NCI-H187 treated with DMSO at 0.1 percent for 48 hours (cell line): ENCODE results near the gene MEAF6.

Experiments
- DNase-seq: peaks from one replicate; lab custom pipeline; 2025; lab: John Stamatoyannopoulos, UW

The MEAF6 gene

DNA sequence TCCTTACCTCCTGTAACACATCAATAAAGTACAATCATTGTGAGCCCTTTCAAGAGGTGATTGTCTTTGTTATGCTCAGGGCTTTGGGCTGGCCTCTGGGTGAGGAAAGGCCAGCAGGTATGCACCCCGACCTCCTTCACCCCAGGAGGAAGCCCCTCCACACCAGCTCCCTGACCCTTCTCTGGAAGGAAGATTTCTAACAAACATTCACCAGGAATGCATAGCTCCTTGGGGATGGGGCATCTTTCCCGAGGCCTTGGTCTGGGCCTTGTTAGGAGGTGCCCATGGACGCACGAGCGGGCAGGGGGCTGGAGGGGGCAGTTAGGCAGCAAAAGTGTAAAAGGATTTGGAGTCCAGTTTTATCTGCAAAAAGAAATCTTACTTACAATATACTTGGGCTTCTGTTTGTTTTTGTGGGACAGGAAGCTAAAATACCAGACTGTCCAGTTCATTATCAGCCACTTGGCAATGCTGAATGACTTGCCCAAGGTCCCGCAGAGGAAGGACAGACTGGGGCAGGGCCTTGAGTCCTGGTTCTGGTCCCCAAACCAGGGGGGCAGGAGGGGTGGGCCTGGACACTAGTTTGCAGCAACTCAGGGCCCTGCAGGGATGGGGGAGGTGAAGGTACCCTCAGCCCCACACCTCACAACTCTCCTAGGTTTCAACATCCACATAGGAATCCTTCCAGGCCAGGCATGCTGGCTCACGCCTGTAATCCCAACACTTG lies 30.1 kb downstream of the MEAF6 start:
- no peak for DNase-seq

GRCh38 chr1:37483785-37484184 lies 30.8 kb downstream of the MEAF6 start:
- DNase-seq: no peak

GRCh38 chr1:37482796-37483744 lies 31.5 kb downstream of the MEAF6 start:
- DNase-seq: no peak

DNA sequence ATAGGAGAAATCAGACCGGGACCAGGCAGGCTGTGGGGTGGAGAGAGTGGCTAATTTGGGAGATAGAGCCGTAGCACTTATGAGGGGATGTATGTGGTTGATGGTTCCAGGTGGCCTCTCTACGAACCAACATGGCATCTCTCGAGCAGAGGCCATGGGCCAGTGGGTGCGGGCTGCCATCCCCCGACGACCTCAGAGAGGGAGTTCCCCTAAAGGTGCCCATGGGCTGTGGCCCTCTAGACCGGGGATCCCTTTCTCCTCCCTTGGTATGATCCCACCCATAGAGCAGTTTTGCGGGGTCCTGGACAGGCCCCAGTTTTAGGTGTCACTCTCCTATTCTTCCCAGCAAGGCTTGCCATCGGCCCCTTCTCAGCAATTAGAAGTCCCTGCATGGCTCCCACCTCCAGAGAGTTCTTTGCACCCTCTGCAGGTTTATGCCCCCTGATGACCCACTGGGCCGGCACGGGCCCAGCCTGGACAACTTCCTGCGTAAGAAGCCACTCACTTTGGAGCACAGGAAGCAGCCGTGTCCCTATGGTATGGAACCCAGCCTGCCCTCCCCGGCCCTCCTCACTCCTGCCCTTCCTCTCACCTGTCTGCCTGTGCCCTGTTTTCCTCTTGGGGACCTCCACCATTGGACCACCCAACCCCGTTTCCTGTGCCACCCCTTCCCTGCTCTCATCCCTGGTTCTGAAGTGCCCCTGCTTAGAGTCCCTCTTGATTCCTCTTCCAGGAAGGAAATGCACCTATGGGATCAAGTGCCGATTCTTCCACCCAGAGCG lies 32.4 kb downstream of the MEAF6 start:
- DNase-seq: no peak

- DNase-seq: no peak
Observed at GRCh38 chr1:37481289-37482003, 33.1 kb downstream of the MEAF6 start.

- DNase-seq: no peak
Observed at GRCh38 chr1:37480581-37481288, 33.8 kb downstream of the MEAF6 start.

- DNase-seq: no peak
Observed at GRCh38 chr1:37480125-37480466, 34.5 kb downstream of the MEAF6 start.

DNA sequence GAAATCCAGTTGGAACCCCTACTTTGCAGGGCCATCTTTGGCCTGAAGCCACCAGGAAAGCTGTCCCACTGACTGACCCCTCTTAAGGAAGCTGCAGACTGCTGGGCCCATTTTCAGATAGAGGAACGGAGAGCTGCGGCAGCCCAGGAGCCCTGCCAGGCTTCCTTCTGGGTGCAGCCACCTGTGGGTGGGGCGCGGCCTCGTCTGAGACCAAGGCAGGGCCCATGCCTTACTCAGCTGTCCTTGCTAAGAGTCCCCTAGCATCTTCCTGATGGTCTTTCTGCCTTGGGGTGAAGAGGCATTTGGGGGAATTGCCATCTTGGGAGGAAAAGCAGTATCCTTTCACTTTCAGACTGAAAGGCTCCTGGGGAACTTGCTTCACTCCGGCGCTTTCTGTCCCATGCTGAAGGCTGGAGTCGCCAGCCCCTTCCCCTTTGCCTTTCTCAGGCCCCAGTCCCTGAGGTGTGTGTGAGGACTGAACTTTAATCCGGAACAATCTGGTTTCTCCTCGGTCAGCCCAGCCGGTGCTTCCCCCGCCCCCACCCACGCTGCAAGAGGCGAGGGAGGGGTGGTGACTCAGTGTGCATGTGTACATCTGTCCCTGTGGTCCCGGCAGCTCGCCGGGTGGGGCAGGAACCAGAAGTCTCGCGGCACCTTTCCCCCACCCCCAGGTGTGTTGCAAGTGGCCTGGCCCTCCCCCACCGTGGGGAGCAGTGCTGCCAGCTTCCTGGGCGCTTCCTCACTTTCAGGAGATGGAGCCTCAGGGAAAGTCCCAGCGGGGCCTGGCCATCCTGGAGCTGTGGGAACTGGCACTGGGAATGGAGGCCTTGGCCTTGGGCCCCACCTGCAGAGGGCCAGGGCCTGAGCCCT lies 35.1 kb downstream of the MEAF6 start:
- DNase-seq: no peak

- no peak for DNase-seq
Observed at GRCh38 chr1:37478890-37479254, 35.7 kb downstream of the MEAF6 start.

- no peak for DNase-seq
Observed at GRCh38 chr1:37478451-37478881, 36.1 kb downstream of the MEAF6 start.

GRCh38 chr1:37477946-37478345 lies 36.6 kb downstream of the MEAF6 start:
- DNase-seq: no peak

DNA sequence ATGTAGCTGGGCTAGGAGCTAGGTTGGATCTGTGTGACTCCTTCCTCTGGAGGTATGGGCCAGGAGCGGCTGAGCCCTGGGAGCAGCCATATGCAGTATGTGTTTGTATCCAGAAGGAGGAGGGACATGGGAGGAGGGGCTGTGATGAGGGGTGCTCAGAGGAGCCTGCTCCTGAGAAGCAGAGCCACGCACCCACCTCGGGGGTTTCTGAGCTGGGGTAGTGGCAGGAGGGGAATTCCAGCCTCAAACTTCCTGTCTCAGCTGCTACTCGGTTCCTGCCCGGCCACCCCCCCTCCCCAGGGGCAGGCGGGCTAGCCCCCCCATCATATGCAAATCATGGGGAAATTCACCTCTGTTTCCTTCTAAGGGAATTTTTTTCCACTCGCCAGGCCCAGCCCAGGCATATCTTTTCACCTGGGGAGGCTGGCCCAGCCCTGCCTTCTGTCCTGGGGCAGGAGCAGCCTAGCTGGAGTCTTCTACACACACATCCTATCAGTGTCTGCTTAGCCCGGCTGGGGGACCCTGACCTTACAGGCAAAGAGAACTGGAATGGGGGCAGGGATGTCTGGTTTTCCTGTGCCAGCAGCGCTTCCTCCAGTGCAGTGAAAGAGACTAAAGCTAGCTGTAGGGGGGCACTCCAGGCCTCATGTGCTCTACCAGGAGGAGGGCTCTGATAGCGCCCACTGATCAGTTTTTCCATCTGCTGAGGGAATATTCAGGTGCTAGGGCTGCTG lies 37.2 kb downstream of the MEAF6 start:
- no peak for DNase-seq

- no peak for DNase-seq
Observed at GRCh38 chr1:37476460-37477197, 37.9 kb downstream of the MEAF6 start.

- DNase-seq: no peak
Observed at GRCh38 chr1:37476087-37476452, 38.5 kb downstream of the MEAF6 start.

GRCh38 chr1:37475380-37476086 lies 39.0 kb downstream of the MEAF6 start:
- no peak for DNase-seq

DNA sequence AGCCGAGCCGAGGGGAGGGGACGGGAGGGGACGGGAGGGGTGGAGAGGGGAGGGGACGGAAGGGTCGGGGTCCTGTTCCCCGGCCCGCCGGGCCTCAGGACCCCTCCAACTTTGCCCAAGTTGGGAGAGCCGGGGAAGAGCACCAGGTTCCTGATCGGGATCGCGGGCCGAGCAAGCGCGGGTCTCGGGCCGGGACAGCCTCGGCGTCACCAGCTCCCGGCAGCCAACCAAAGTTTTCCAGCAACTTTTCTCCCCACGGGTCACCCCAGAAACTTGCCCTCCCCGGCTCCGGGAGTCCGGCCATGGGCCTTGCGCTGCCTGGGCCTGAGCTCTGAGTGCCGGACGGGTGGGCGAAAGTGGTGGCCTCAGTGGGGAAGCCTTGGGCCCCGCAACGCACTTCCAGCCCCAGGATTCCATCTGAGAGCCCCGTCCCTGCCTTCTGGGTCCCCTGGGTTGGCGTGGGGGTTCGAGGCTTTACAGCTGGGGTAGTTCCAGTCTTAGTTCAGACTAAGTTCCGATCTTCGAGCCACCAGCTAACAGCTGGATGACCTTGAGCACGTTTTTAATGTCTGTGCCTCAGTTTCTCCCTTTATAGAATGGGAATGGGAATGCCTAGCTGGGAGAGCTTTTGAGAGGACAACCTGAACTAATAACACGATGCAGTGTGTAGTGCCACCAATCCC lies 39.7 kb downstream of the MEAF6 start:
- no peak for DNase-seq

DNA sequence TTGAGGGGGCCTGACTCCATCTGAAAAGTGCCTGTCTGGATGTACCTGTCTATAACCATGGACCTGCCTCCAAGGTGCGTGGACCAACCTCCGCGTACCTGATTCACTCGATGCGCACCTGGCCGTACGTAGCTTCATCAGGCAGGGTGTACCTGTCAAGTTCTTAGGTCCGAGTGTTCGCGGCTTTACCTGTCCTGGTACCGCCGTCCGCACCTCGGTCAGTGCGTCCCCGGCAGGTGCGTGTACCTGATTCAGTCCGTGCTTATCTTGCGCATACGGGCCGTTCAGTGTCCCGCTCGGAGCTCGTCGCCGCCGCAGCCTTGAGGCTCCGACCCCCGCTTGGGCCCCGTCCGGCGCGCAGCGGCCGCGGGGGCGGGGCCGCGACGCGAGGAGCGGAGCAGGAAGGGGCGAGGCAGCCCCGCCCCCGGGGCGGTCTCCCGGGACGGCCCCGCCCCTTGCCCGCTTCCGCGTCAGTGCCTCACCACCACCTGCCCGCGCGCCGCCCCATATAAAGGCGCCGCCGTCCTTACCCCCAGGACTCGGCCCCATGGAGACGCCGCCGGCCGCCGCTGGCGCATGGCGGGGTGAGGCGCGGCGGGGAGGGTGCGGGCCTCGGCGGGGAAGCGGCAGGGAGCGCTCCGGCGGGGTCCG lies 40.4 kb downstream of the MEAF6 start, which contains the start of gene ZC3H12A:
Gene ZC3H12A, plus strand, starts transcription at position 535 of the 651 bp plus-strand sequence. CDS start 917 bp downstream, outside the sequence.
- no peak for DNase-seq
